ENCODE measurements around the gene TCTN1. TPM values are rescaled to one million over a fixed set of nuclear protein-coding genes. Genes with fewer than 3 reads are reported as not detected.

Gene TCTN1
- total and polyA plus RNA-seq, 2 donors (not counting 3 experiments of a cell fraction or from before 2014, with no cell fraction given) = 21.1 to 23.3 TPM

- Histone ChIP-seq H2AFZ (ENCODE audit: low read depth, low read length) (no peak overlapping the region), H3K9ac (replicated peaks; ENCODE audit: extremely low read depth, insufficient read depth, low read length) (no peak overlapping the region), H3K27me3 (ENCODE audit: control insufficient read depth in 2 of 2, insufficient read depth in 2 of 2, low read length in 2 of 2) (peaks cover 0 to 3% of the 10 kb centered on the region in 2 experiments), H3K9me3 (replicated peaks; ENCODE audit: control insufficient read depth, insufficient read depth, low read length) (no peaks in the 10 kb centered on the region), H3K4me2 (ENCODE audit: insufficient read depth, low read length) (no peak overlapping the region), H3K27ac (ENCODE audit: insufficient read depth, low read depth, low read length) (no peak overlapping the region), H3K4me1 (ENCODE audit: control insufficient read depth, extremely low read depth, insufficient read depth, low read length) (peaks cover 10% of the 10 kb centered on the region), H3K4me3 (replicated peaks in 1 of 3; ENCODE audit: insufficient read depth in 1 of 3, low read depth in 1 of 3, low read length in 3 of 3) (no peak overlapping the region), H3K79me2 (ENCODE audit: control insufficient read depth, insufficient read depth, low read length) (no peaks in the 10 kb centered on the region), H3K36me3 (ENCODE audit: control insufficient read depth in 2 of 2, extremely low read depth in 1 of 2, insufficient read depth in 2 of 2, low read length in 2 of 2) (no peaks in the 10 kb centered on the region), H4K20me1 (replicated peaks; ENCODE audit: control insufficient read depth, extremely low read depth, insufficient read depth, low read length) (no peaks in the 10 kb centered on the region), H3K9me1 (replicated peaks; ENCODE audit: control insufficient read depth, extremely low read depth, insufficient read depth, low read length) (no peaks in the 10 kb centered on the region)
- POLR2A ChIA-PET = no interaction called here
- FAIRE-seq = no peak
- dilution Hi-C loops (cut with MboI; ENCODE audit: extremely low pct_ligation_motif_present, low sequenced_read_pairs) (no loop called here), intact Hi-C loops (cut with micrococcal nuclease) (no loop called here)
- DNase-seq (ENCODE audit: low read depth, low spot score) = no peak
- CTCF ChIA-PET = no interaction called here
- no TSS peak for BruUV-seq (replicated peaks)
- TF ChIP-seq MAX (IDR thresholded peaks at IDR 0.05; ENCODE audit: insufficient read depth, insufficient read length) (no peak), JUN (IDR thresholded peaks at IDR 0.05; ENCODE audit: borderline replicate concordance, insufficient read depth, insufficient read length, low read depth) (no peak), POLR2AphosphoS5 (IDR thresholded peaks at IDR 0.05; ENCODE audit: insufficient read depth, low read depth, low read length) (no peak), CTCF (IDR thresholded peaks at IDR 0.05; ENCODE audit: extremely low read depth in 1 of 2, insufficient read depth in 1 of 2, low read depth in 1 of 2, low read length in 2 of 2) (no peak), POLR2A (IDR thresholded peaks at IDR 0.05; ENCODE audit: low read depth, low read length) (no peak), GATA2 (IDR thresholded peaks at IDR 0.05; ENCODE audit: insufficient read depth, insufficient read length, low read depth, low read length) (no peak)
Observed at GRCh38 chr12:110686294-110686903, 72.5 kb downstream of the TCTN1 start.
